Measurements from ENCODE around the gene TPK1.

TPK1 gene

DNA sequence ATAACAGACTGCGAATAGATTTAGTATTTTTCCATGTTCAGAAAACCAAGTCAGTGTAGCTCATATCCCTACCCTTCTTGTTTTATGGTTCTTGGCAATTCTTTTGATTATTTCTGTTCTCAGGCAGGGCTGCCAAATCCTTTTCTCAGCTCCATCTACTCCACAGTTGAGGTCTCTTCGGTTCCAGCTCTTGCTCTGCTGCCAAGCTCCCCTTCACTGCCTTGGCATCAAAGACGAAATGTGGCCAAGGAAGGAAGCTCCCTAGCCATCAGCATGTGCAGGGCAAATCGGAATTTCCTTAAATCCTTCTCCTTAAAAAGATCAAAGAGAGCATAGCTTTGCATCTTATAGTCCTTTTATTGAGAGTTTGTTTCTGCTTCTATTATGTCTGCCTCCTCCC lies 315.9 kb downstream of the TPK1 start:
- no peak for DNase-seq

- DNase-seq: no peak
Observed at GRCh38 chr7:144518360-144518759, 317.5 kb downstream of the TPK1 start.

GRCh38 chr7:144517749-144518148 lies 318.1 kb downstream of the TPK1 start:
- no peak for DNase-seq

DNA sequence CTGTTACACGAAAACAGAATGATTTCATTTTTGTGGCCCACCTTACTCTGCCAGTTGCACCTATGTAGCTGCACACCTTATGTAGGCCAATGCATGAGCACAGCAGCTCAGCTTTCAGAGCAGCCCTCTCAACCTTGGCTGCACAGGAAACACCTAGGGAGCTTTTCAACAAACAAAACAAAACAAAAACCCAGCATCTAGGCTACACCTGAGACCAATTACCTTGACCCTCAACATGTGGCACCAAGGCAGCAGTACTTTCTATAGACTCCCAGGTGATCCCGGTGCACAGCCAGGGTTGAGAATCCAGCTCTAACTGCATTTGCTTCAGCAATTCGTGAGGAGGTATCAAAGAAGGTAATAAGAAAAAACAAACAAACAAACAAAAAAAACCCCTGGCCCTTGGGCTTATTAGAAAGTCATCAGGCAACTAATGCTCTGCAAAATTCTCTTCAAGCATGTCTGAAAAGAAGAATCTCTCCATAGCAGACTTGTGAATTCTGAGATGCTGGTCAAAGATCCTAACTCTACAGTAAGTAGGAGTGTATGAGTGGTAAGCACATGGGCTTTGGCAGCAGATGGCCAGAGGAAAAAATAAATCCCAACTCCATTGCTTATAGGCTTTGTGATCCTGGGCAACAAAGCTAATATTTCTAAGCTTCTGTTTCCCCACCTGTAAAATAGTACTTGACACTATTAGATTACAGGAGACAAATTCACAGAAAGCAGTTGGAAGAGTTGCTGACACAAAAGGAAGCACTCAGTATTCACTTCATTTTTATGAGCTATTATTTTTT lies 318.9 kb downstream of the TPK1 start:
- DNase-seq: no peak

- DNase-seq: no peak
Observed at GRCh38 chr7:144513334-144513733, 322.5 kb downstream of the TPK1 start.

DNA sequence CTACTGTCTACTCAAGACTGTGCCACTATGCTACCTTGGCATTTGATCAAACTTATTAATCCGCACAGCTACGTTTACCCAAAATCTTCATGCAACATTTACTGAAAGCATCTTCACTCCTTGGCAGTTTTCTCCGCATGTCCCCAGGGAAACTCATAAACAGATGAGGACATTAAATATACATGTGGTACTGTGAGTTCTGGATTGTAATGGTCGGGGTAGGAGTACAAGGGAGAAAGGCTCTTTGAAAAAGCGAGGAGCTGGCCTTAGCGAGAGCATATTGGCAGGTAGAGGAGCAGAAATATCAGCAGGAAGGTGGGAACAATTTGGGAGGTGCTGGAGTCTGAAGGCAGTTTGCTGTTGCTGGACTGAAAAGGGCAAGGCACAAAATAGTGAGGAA lies 325.2 kb downstream of the TPK1 start:
- DNase-seq: no peak

GRCh38 chr7:144508702-144509101 lies 327.2 kb downstream of the TPK1 start:
- no peak for DNase-seq

DNA sequence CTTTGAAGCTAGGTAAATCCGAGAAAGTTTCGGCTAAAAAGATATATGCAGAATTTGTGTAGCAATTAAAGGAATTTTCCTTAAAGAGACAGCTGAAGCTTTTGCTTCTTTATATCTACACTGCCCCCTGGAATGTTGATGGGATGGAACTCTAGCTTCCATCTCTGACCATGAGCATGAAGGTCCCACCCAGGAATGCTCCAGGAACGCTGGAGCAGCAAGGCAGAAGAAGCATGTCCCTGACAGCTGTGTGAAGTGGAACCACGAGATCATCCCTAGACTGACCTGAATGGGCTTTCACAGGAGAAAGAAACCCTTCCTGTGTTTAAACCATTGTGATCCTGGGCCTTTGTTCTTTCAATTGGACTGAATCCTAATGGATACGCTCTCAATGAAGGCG lies 332.6 kb downstream of the TPK1 start:
- no peak for DNase-seq

DNA sequence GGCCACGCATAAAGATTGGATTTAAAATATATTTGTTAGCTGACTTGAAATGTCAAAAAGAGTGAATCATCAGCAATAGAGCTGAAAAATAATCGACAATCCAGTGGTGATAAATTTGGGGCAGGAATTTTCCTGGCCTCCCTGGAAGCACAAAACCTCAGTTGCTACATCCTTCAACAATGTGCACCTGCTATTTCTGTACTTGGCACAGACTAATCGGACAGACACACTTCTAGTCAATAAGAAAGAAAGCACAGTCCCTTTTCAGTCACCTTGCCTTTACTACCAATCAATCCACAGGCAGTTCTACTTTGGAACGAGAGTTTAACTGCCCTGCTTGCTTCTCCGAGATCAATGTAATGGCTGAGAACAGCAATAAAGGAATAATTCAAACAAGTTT lies 335.6 kb downstream of the TPK1 start:
- DNase-seq: no peak

- DNase-seq: no peak
Observed at GRCh38 chr7:144497282-144497681, 338.6 kb downstream of the TPK1 start.

DNA sequence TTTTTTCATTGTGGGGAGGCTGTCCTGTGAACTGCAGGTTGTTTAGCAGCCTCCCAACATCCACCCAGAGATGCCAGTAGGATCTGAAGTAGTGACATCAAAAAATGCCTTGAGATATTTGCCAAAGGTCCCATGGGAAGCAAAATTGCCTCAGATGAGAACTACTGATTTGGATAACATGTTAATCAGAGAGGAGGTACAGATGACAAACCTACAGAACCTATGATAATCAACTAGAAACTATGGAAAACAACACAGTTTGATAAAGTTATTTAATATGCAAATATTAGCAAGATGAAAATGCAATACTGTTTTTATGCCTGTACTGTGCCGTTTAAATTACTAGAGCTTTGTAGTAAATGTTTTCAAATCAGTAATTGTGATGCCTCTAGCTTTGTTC lies 341.5 kb downstream of the TPK1 start:
- DNase-seq: no peak

DNA sequence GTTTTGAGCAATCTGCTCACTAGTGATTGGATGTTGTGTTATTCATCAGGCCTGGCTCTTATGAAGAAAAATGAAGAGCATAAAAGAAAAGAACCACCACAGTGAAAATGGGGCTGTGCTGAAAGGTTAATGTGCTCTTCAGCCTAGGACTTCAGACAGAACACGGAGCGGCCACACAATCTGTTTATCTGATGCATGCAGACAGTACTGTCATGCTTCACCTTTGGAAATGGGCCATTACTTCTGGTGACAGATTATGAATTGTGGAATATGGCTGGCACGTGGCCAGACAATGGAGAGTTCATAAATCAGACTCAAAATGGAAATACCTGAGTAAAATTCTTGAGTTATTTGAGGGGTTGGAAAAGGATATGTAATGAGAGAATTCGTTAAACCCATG lies 346.3 kb downstream of the TPK1 start:
- DNase-seq: no peak

DNA sequence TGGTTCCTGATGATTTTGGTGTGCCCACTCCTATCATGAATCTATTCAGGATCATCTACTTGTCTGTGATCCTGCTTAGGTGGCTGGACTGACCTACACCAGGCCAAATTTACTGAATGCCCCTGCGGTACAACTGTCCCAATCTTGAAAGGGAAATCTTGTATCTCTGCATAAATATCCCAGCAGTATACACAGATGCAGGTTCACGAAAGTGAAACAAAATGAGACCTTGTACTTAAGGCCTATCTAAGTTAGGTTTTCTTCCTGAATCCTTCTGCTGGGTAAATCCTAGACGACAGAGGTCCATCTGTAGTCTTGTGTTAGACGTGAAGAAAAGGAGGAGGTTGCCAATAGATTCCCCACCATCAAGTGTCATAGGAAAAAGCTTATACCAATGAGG lies 346.9 kb downstream of the TPK1 start:
- no peak for DNase-seq

- DNase-seq: no peak
Observed at GRCh38 chr7:144487901-144488300, 348.0 kb downstream of the TPK1 start.

DNA sequence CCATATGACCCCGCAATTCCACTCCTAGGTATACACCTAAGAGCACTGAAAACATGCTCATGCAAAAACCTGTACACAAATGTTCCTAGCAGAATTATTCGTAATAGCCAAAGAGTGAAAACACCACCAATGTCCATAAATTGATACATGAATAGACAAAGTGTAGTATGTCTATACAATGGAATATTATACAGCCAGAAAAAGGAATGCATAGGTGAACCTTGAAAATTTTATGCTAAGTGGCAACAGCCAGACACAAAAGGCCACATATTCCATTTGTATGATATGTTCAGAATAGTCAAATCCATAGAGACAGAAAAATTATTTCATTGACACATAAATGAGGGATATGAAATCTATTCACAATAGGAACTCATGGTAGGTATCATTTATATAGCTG lies 351.4 kb downstream of the TPK1 start:
- DNase-seq: no peak

DNA sequence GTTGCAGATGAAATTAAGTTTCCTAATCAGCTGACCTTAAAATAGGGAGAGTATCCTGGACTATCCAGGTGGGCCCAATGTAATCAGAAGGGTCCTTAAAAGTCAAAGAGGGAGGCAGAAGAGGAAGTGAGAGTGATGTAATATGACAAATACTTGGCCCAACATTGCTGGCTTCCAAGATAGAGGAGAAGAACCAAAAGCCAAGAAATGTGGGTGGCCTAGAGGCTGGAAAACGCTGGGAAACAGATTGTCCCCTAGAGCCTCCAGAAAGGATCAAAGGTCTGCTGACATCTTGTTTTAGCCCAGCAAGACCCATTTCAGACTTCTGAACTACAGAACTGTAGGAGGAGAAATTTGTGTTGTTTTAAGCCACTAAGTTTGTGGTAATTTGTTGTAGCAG lies 352.7 kb downstream of the TPK1 start:
- no peak for DNase-seq

- DNase-seq: no peak
Observed at GRCh38 chr7:144481833-144482232, 354.0 kb downstream of the TPK1 start.

- DNase-seq: no peak
Observed at GRCh38 chr7:144477348-144477747, 358.5 kb downstream of the TPK1 start.

GRCh38 chr7:144474800-144475615 lies 360.8 kb downstream of the TPK1 start:
- DNase-seq: no peak

- no peak for DNase-seq
Observed at GRCh38 chr7:144474363-144474762, 361.5 kb downstream of the TPK1 start.

GRCh38 chr7:144473908-144474307 lies 361.9 kb downstream of the TPK1 start:
- DNase-seq: no peak

GRCh38 chr7:144470078-144470477 lies 365.8 kb downstream of the TPK1 start:
- no peak for DNase-seq

GRCh38 chr7:144468990-144469732 lies 366.7 kb downstream of the TPK1 start:
- DNase-seq: no peak

- no peak for DNase-seq
Observed at GRCh38 chr7:144459635-144460034, 376.2 kb downstream of the TPK1 start.

All from CD4-positive, alpha-beta T cell treated with Interferon gamma for 1 hour (primary cell).